Thyroid gland (tissue), 4 donors: ENCODE results near the gene UST. TPM values are rescaled to one million over a fixed set of nuclear protein-coding genes. Genes with fewer than 3 reads are reported as not detected.
"Not testable (repeated sequence)": the region's sequence is repeated elsewhere in the genome, so short reads cannot be mapped to it uniquely, and the experiment has no call there.

Experiments
- DNase-seq, 2 donors: peaks; one replicate each; pipeline ENCODE4 v3.0.0-alpha.2; 2019
- H3K27ac ChIP-seq, 3 donors: fragments of 200-600 bp; sonication (generic); 1 replicate in 2 of 3; 2 replicates in 1 of 3; pipeline ENCODE4 v1.5.1; 2016 to 2019; ENCODE audit warnings: mild to moderate bottlenecking in 1 of 3, moderate library complexity in 1 of 3
- H3K27me3 ChIP-seq: fragments of 200-600 bp; sonication (generic); one replicate; pipeline ENCODE4 v1.5.1; 2019
- H3K36me3 ChIP-seq, 2 donors: fragments of 200-600 bp; sonication (generic); one replicate each; pipeline ENCODE4 v1.5.1; 2016 to 2019
- H3K4me1 ChIP-seq, 2 donors: fragments of 200-600 bp; sonication (generic); one replicate each; pipeline ENCODE4 v1.5.1; 2017 to 2019
- H3K4me3 ChIP-seq, 3 donors: fragments of 200-600 bp; sonication (generic); replicated peaks in 1 of 3; 1 replicate in 2 of 3; 2 replicates in 1 of 3; pipeline ENCODE4 v1.5.1; 2016; ENCODE audit warnings: mild to moderate bottlenecking in 1 of 3
- H3K9me3 ChIP-seq: fragments of 200-600 bp; sonication (generic); one replicate; pipeline ENCODE4 v1.5.1; 2017
- POLR2A ChIP-seq, 2 donors: fragments of 450-650 bp; IDR thresholded peaks; one replicate each; pipeline ENCODE4 v1.6.1; 2017; ENCODE audit warnings: antibody characterized with exemption in 2 of 2, mild to moderate bottlenecking in 2 of 2, moderate library complexity in 1 of 2
- WGBS, 2 donors: methylation state at CpG; one replicate each; pipeline ENCODE4 v1.1.5; 2017; 5-methylcytosine and 5-hydroxymethylcytosine counted together
- intact Hi-C: fragments of 100-400 bp; cut with DNase I; formaldehyde crosslinking; loops from one replicate; pipeline ENCODE4 v1.15.1; 2023
- total RNA-seq, 4 donors: library from RNA; depleted of rRNA; stranded (reverse); fragments of >200 nt; gene quantifications; one replicate each; pipeline ENCODE4 v1.2.3, GENCODE V29; 2016
- TF ChIP-seq, protein P1 (sequence below), 6 experiments: fragments of 200-600 bp in 3 of 6; fragments of 450-650 bp in 3 of 6; sonication (generic) in 3 of 6; IDR thresholded peaks; one replicate each; pipeline ENCODE4 v1.5.1; 2016 to 2019; ENCODE audit warnings: antibody characterized with exemption in 6 of 6, mild to moderate bottlenecking in 2 of 6, inconsistent platforms in 1 of 6, moderate library complexity in 1 of 6

The UST gene
- total RNA-seq, 4 donors from 2014 or later = 73.4 to 91.2 (median 81.4) TPM

DNA sequence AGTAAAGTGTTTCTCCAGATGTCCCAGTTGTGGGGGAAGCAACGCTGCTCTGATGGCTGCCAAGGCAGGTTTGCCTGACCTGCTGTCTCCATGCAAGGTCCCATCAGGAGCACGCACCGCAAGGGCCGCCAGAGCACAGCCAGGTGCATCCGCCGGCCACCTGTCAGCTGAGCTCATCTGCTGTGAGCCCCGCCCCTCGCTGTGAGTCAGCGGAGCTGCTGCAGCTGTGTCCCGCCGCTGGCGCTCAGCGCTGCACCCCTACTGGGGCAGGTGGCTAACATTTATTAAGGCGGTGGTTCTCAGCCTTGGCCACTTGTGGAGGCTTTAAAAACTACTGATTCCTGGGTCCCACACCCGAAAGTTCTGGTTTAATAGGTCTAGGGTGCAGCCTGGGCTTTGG lies 225.7 kb downstream of the UST start:
- H3K4me1 ChIP-seq = peaks cover 0 to 10% of the 10 kb centered on the region in 2 donors
- DNase-seq = peak; percentile 83 to 89
- no peak overlapping the region for H3K4me3 ChIP-seq
- TF ChIP-seq POLR2A (IDR thresholded peaks at IDR 0.05) = no peak
- TF ChIP-seq, protein P1, sequence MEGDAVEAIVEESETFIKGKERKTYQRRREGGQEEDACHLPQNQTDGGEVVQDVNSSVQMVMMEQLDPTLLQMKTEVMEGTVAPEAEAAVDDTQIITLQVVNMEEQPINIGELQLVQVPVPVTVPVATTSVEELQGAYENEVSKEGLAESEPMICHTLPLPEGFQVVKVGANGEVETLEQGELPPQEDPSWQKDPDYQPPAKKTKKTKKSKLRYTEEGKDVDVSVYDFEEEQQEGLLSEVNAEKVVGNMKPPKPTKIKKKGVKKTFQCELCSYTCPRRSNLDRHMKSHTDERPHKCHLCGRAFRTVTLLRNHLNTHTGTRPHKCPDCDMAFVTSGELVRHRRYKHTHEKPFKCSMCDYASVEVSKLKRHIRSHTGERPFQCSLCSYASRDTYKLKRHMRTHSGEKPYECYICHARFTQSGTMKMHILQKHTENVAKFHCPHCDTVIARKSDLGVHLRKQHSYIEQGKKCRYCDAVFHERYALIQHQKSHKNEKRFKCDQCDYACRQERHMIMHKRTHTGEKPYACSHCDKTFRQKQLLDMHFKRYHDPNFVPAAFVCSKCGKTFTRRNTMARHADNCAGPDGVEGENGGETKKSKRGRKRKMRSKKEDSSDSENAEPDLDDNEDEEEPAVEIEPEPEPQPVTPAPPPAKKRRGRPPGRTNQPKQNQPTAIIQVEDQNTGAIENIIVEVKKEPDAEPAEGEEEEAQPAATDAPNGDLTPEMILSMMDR (IDR thresholded peaks at IDR 0.05) = peak in 2 of 6 experiments; percentile 19 to 24
- intact Hi-C loops = no loop called here
- WGBS, 2 donors = 11 to 29% methylated on average over 1 to 8 of the region's 15 CpGs
- no peak overlapping the region for H3K27ac ChIP-seq
- H3K27me3 ChIP-seq = no peaks in the 10 kb centered on the region
- H3K36me3 ChIP-seq = no peaks in the 10 kb centered on the region
- H3K9me3 ChIP-seq = no peaks in the 10 kb centered on the region

GRCh38 chr6:148973538-148974208 lies 226.8 kb downstream of the UST start:
- Histone ChIP-seq H3K27me3 (no peaks in the 10 kb centered on the region), H3K27ac (no peak overlapping the region), H3K9me3 (no peaks in the 10 kb centered on the region), H3K4me3 (no peak overlapping the region), H3K4me1 (peaks cover 0 to 10% of the 10 kb centered on the region in 2 donors), H3K36me3 (no peaks in the 10 kb centered on the region)
- DNase-seq = peak; percentile 27 to 33
- intact Hi-C loops = no loop called here
- WGBS, 2 donors = 57 to 67% methylated on average over 5 of the region's 5 CpGs
- no peak for TF ChIP-seq POLR2A (IDR thresholded peaks at IDR 0.05)
- TF ChIP-seq, protein P1 (IDR thresholded peaks at IDR 0.05) = peak in 5 of 6 experiments; percentile 28 to 65 (median 54)

DNA sequence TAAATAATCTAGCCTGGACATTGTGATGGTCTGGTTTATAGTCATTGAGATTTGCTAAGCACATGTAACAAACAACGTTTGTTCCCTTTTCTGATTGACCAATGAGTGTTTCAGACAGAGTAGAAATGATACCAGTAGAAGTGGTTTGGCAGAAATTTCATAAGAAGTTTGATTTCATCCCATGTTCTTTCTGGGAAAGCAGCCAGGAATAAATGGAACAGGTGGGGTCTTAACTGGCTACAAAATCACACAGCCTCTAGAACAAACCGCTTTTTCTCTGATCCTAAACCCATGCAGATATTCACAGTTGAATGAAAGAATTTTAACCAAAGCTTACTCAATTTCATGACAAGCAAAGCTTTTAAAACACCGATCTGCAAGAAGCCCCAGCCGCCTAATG lies 227.5 kb downstream of the UST start:
- Histone ChIP-seq H3K9me3 (no peaks in the 10 kb centered on the region), H3K36me3 (no peaks in the 10 kb centered on the region), H3K4me3 (no peak overlapping the region), H3K27ac (no peak overlapping the region), H3K27me3 (no peaks in the 10 kb centered on the region), H3K4me1 (peaks cover 0 to 13% of the 10 kb centered on the region in 2 donors)
- 95 to 96% methylated on average over 4 of the region's 4 CpGs for WGBS, 2 donors
- TF ChIP-seq POLR2A (IDR thresholded peaks at IDR 0.05) = no peak
- TF ChIP-seq, protein P1 (IDR thresholded peaks at IDR 0.05) = no peak
- DNase-seq = no peak
- intact Hi-C loops = no loop called here

DNA sequence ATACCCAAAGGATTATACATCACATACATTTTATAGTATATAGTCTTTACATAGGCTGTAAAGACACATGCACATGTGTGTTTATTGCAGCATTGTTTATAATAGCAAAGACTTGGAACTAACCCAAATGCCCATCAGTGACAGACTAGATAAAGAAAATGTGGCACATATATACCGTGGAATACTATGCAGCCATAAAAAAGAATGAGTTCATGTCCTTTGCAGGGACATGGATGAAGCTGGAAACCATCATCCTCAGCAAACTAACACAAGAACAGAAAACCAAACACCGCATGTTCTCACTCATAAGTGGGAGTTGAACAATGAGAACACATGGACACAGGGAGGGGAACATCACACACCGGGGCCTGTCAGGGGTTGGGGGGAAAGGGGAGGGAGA lies 231.5 kb downstream of the UST start:
- H3K9me3 ChIP-seq, H3K27ac ChIP-seq, H3K36me3 ChIP-seq, H3K4me3 ChIP-seq, intact Hi-C loops, H3K27me3 ChIP-seq, DNase-seq, H3K4me1 ChIP-seq: not testable (repeated sequence)
- 95 to 100% methylated on average over 3 of the region's 3 CpGs for WGBS, 2 donors

DNA sequence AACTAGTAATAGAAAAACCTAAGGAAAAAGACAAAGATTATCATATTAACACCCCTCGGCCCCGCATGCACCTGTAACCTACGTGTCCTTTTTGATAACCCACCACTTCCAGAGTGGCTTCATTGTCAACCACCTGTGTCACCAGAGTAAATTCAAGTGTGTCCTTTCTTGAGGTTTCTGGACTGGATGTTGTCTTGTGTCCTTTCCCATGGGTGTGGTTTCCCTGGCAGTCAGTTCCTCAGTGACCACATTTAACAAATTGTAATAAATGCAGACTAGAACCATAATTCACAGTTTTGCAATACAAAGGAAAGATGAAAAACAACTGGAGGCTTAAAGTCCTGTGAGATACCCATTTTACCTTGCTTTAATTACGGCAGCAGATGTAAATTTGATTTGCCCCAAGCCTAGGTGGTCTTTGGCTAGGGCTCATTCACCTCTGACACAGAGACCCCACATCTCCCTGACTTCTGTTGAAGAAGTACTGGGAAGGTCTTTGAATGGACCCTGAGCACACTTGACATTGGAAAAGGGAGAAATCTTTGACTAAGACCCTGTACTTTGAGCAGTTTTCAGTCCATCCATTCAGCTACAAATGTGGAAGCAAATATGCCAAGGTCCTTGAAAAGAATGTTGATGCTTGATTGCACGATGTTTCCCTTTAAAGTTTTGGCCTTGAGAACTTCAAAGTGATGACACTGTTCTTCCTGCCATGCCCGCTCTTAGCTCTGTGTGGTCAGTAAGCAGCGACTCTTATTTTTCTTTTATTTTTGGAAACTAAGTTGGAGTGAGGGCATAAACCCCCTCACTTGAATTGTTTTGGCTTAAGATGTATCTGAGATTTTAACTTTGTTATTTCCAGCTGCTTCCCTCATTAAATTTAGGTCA lies 232.4 kb downstream of the UST start:
- TF ChIP-seq, protein P1 (IDR thresholded peaks at IDR 0.05) = no peak
- no peak for TF ChIP-seq POLR2A (IDR thresholded peaks at IDR 0.05)
- no peaks in the 10 kb centered on the region for H3K27me3 ChIP-seq
- intact Hi-C loops = no loop called here
- no peaks in the 10 kb centered on the region for H3K36me3 ChIP-seq
- no peak for DNase-seq
- H3K27ac ChIP-seq = no peak overlapping the region
- no peak overlapping the region for H3K4me3 ChIP-seq
- peaks cover 0 to 5% of the 10 kb centered on the region in 2 donors for H3K4me1 ChIP-seq
- H3K9me3 ChIP-seq = no peaks in the 10 kb centered on the region
- WGBS, 2 donors = 70 to 77% methylated on average over 7 of the region's 7 CpGs
